ENCODE results near the gene SORBS1. TPM values are rescaled to one million over a fixed set of nuclear protein-coding genes. Genes with fewer than 3 reads are reported as not detected.

Gene SORBS1
- total and polyA plus RNA-seq, 2 of the 13 experiments (the other 11 are each of a cell fraction or from before 2014, with no cell fraction given), result 16.8 to 39.8 TPM

- peak; percentile 93 for TF ChIP-seq FOXA3 (CRISPR knock-in tag; IDR thresholded peaks at IDR 0.05)
- no peak for TF ChIP-seq SRY (CRISPR knock-in tag; IDR thresholded peaks at IDR 0.05)
- TF ChIP-seq JDP2 (CRISPR knock-in tag; IDR thresholded peaks at IDR 0.05; ENCODE audit: borderline replicate concordance), result no peak
- TF ChIP-seq PCBP2 (optimal IDR thresholded peaks at IDR 0.05; ENCODE audit: low read depth, low read length, poor library complexity, severe bottlenecking), result no peak
- TF ChIP-seq HNF1B (CRISPR knock-in tag; IDR thresholded peaks at IDR 0.05), result peak; percentile 90
- TF ChIP-seq ZNF788 (CRISPR knock-in tag; IDR thresholded peaks at IDR 0.05; ENCODE audit: borderline replicate concordance), result peak; percentile 34; the same call in 1 of the 2 replicates
- peak; percentile 32; the same call in 1 of the 2 replicates for TF ChIP-seq MEIS1 (CRISPR knock-in tag; IDR thresholded peaks at IDR 0.05; ENCODE audit: borderline replicate concordance)
- peak; percentile 22; the same call in 1 of the 2 replicates for TF ChIP-seq MEF2D (CRISPR knock-in tag; IDR thresholded peaks at IDR 0.05)
- TF ChIP-seq GZF1 (CRISPR knock-in tag; IDR thresholded peaks at IDR 0.05), result no peak
- TF ChIP-seq PRPF4 (IDR thresholded peaks at IDR 0.05; ENCODE audit: low read depth, low read length, poor library complexity, severe bottlenecking), result peak; percentile 73
- peak; percentile 88 for TF ChIP-seq ZNF609 (CRISPR knock-in tag; IDR thresholded peaks at IDR 0.05; ENCODE audit: borderline replicate concordance)
- TF ChIP-seq DZIP1 (CRISPR knock-in tag; IDR thresholded peaks at IDR 0.05), result no peak
- peak; percentile 68; the same call in 1 of the 2 replicates for TF ChIP-seq NKX3-1 (CRISPR knock-in tag; IDR thresholded peaks at IDR 0.05)
- TF ChIP-seq NFKBIZ (CRISPR knock-in tag; IDR thresholded peaks at IDR 0.05), result peak; percentile 59; the same call in 1 of the 2 replicates
- 0 out of 2 replicates have a peak, but pooled peaks have one; percentile 61 for TF ChIP-seq SALL2 (CRISPR knock-in tag; IDR thresholded peaks at IDR 0.05)
- peak; percentile 81; the same call in 1 of the 2 replicates for TF ChIP-seq SP140L (CRISPR knock-in tag; IDR thresholded peaks at IDR 0.05; ENCODE audit: borderline replicate concordance)
- TF ChIP-seq NR2F2 (IDR thresholded peaks at IDR 0.05; ENCODE audit: borderline replicate concordance, low read depth), result peak; percentile 69
- no peak for TF ChIP-seq HINFP (CRISPR knock-in tag; IDR thresholded peaks at IDR 0.05; ENCODE audit: low read depth)
- TF ChIP-seq RXRB (CRISPR knock-in tag; IDR thresholded peaks at IDR 0.05; ENCODE audit: borderline replicate concordance), result peak; percentile 86
These were observed 85.2 kb downstream of the SORBS1 start (continued) for GRCh38 chr10:95475827-95476468.
